ENCODE data around the gene MAP3K7CL.

DNA sequence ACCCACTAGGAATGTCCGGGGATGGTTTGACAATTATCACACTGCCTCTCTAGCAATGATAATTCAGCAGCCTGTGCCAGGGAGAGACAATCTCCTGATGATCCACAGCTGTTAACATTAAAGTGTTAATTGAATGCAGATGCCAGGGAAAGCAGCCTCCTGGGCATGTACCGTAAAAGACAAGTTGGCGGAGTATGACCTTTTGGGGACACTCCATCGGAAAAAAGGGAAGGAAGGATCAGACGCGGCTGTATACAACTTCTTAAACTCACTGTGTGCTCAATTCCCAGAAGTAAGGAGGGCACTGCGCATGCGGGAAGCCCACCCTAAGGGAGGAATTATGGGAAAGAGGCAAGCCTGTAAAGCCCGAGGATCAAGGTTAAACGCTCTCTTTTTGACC, 62.6 kb downstream of the MAP3K7CL start:
- TF ChIP-seq GABPA (IDR thresholded peaks at IDR 0.05; ENCODE audit: borderline replicate concordance, insufficient read depth, low read length) (no peak), ATF3 (IDR thresholded peaks at IDR 0.05; ENCODE audit: insufficient read depth, low read depth, low read length) (no peak), YY1 (IDR thresholded peaks at IDR 0.05; ENCODE audit: low read depth, low read length) (no peak), CBX8 (IDR thresholded peaks at IDR 0.05; ENCODE audit: borderline replicate concordance, low read depth, low read length) (no peak), RAD21 (IDR thresholded peaks at IDR 0.05 in 1 of 2, conservative IDR thresholded peaks at IDR 0.05 in 1 of 2; ENCODE audit: low read depth in 2 of 2, low read length in 2 of 2) (no peak)
- TF ChIP-seq, protein P1, sequence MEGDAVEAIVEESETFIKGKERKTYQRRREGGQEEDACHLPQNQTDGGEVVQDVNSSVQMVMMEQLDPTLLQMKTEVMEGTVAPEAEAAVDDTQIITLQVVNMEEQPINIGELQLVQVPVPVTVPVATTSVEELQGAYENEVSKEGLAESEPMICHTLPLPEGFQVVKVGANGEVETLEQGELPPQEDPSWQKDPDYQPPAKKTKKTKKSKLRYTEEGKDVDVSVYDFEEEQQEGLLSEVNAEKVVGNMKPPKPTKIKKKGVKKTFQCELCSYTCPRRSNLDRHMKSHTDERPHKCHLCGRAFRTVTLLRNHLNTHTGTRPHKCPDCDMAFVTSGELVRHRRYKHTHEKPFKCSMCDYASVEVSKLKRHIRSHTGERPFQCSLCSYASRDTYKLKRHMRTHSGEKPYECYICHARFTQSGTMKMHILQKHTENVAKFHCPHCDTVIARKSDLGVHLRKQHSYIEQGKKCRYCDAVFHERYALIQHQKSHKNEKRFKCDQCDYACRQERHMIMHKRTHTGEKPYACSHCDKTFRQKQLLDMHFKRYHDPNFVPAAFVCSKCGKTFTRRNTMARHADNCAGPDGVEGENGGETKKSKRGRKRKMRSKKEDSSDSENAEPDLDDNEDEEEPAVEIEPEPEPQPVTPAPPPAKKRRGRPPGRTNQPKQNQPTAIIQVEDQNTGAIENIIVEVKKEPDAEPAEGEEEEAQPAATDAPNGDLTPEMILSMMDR (IDR thresholded peaks at IDR 0.05; ENCODE audit: control extremely low read depth in 1 of 3, insufficient read depth in 1 of 3, low read depth in 1 of 3, low read length in 3 of 3), result no peak
